Neutrophil (primary cell): Measurements from ENCODE around the gene NUDT22.
A peak's percentile ranks its signal among the peaks of the same experiment; 100 is the strongest.

Experiments used
- H3K27ac ChIP-seq: fragments of 200-600 bp; sonication (generic); 2 replicates; pipeline ENCODE4 v1.5.1; 2016; ENCODE audit warnings: mild to moderate bottlenecking, moderate library complexity
- H3K27me3 ChIP-seq: fragments of 200-600 bp; sonication (generic); 2 replicates; pipeline ENCODE4 v1.6.0; 2016; ENCODE audit warnings: mild to moderate bottlenecking
- H3K36me3 ChIP-seq: fragments of 200-600 bp; sonication (generic); 2 replicates; pipeline ENCODE4 v1.5.1; 2017
- H3K4me1 ChIP-seq, 2 experiments: fragments of 200-600 bp in 1 of 2; sonication (generic) in 1 of 2; 1 replicate in 1 of 2; 2 replicates in 1 of 2; pipeline versions ENCODE4 v1.5.1 to v1.6.1; 2013 to 2016; ENCODE audit warnings: low read depth in 1 of 2, low read length in 1 of 2, mild to moderate bottlenecking in 1 of 2, moderate library complexity in 1 of 2; ENCODE audit not compliant: control insufficient read depth in 1 of 2, insufficient read depth in 1 of 2
- H3K4me3 ChIP-seq, 2 experiments: fragments of 200-600 bp in 1 of 2; sonication (generic) in 1 of 2; 1 replicate in 1 of 2; 2 replicates in 1 of 2; pipeline ENCODE4 v1.5.1; 2013 to 2016; ENCODE audit warnings: low read depth in 1 of 2, low read length in 1 of 2, mild to moderate bottlenecking in 1 of 2, moderate library complexity in 1 of 2
- H3K9me3 ChIP-seq: fragments of 200-600 bp; sonication (generic); 2 replicates; pipeline ENCODE4 v1.5.1; 2016
- CTCF ChIP-seq: fragments of 200-600 bp; sonication (generic); IDR thresholded peaks from 2 replicates; pipeline ENCODE4 v1.5.1; 2016; ENCODE audit warnings: antibody characterized with exemption

The NUDT22 gene

DNA sequence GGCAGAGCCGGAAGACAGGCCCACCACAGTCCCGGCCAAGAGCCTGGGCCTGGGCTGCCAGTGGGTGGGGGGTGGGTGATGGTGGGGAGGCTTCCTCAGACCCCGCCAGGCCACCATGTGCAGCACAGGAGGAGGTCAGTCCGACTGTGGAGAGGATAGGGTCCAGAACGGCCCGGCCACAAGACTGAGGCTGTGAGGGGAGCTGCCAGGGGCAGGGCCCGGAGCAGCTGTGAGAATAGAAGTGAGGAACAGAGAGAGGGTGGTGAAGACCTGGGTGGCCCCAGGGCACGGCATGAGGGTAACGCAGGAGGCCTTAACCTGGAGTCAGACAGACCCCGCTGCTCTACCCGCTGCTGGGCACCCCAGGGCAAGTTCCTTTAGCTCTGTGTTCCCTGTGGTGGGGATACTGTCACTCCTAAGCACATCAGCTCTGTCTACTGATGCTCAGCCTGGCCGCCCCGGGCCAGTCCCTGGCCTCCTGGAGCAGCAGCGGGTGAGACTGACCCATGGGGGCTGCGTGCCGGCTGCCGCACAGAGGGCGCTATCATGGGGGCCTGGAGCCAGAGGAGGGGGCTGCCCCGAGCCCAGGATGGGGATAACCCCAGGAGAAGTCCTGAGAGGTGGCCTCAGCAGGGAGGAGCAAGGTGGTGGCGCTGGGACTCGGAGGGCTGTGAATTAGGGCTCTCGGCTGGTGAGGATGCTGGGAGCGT, 17.8 kb upstream of the NUDT22 start:
- H3K36me3 ChIP-seq = peaks cover 41% of the 10 kb centered on the region

GRCh38 chr11:64208796-64209562, 17.1 kb upstream of the NUDT22 start:
- Histone ChIP-seq H3K36me3 (peaks cover 41% of the 10 kb centered on the region), H3K27me3 (no peaks in the 10 kb centered on the region), H3K9me3 (no peaks in the 10 kb centered on the region), H3K27ac (peak overlapping the region; percentile 99), H3K4me1 (peaks cover 78 to 79% of the 10 kb centered on the region in 2 experiments), H3K4me3 (peak overlapping the region; percentile 90 to 100)
- no peak for TF ChIP-seq CTCF

More for the DNA sequence above, 17.8 kb upstream of the NUDT22 start:
- H3K9me3 ChIP-seq = no peaks in the 10 kb centered on the region
- no peak for TF ChIP-seq CTCF
- H3K27me3 ChIP-seq = no peaks in the 10 kb centered on the region
- H3K27ac ChIP-seq = peak overlapping the region; percentile 99
- peaks cover 78 to 79% of the 10 kb centered on the region in 2 experiments for H3K4me1 ChIP-seq
- H3K4me3 ChIP-seq = peak overlapping the region; percentile 90 to 100

- Histone ChIP-seq H3K27me3 (no peaks in the 10 kb centered on the region), H3K36me3 (peaks cover 46% of the 10 kb centered on the region), H3K27ac (peak overlapping the region; percentile 99), H3K4me3 (peak overlapping the region; percentile 90 to 100), H3K4me1 (peaks cover 73 to 74% of the 10 kb centered on the region in 2 experiments), H3K9me3 (no peaks in the 10 kb centered on the region)
- TF ChIP-seq CTCF = no peak
Observed at GRCh38 chr11:64209563-64209843, 16.6 kb upstream of the NUDT22 start.

- Histone ChIP-seq H3K4me1 (peaks cover 63 to 70% of the 10 kb centered on the region in 2 experiments), H3K36me3 (peaks cover 56% of the 10 kb centered on the region), H3K27ac (peak overlapping the region; percentile 99), H3K9me3 (no peaks in the 10 kb centered on the region), H3K4me3 (no peak overlapping the region), H3K27me3 (no peaks in the 10 kb centered on the region)
- TF ChIP-seq CTCF = no peak
Observed at GRCh38 chr11:64210301-64211020, 15.6 kb upstream of the NUDT22 start.

GRCh38 chr11:64211181-64211872, 14.7 kb upstream of the NUDT22 start:
- Histone ChIP-seq H3K4me1 (peaks cover 55 to 61% of the 10 kb centered on the region in 2 experiments), H3K27me3 (no peaks in the 10 kb centered on the region), H3K27ac (peak overlapping the region; percentile 99), H3K36me3 (peaks cover 64% of the 10 kb centered on the region), H3K9me3 (no peaks in the 10 kb centered on the region), H3K4me3 (no peak overlapping the region)
- TF ChIP-seq CTCF = no peak
